ENCODE data around the gene SCARB1.

GRCh38 chr12:124817076-124818000 is 46.3 kb downstream of the SCARB1 start:
- TF ChIP-seq CTCF (IDR thresholded peaks at IDR 0.05) (no peak), POLR2A (IDR thresholded peaks at IDR 0.05) (no peak), POLR2AphosphoS5 (IDR thresholded peaks at IDR 0.05) (no peak), EP300 (IDR thresholded peaks at IDR 0.05; ENCODE audit: low read depth) (no peak)
